DOHH2 (cell line): ENCODE measurements around the gene FASN.

Source experiments
- EZH2phosphoT487 ChIP-seq: fragments of 200-600 bp; sonication (generic); IDR thresholded peaks from 2 replicates; pipeline ENCODE4 v1.6.1; 2017; ENCODE audit warnings: borderline replicate concordance, mild to moderate bottlenecking, antibody characterized with exemption, low read length, moderate library complexity, mixed read lengths
- TF ChIP-seq, protein P1 (sequence below): fragments of 200-600 bp; sonication (generic); IDR thresholded peaks from one replicate; pipeline ENCODE4 v1.5.1; 2014; ENCODE audit warnings: antibody characterized with exemption, mild to moderate bottlenecking, low read depth, low read length; ENCODE audit not compliant: poor library complexity, severe bottlenecking

GRCh38 chr17:82138511-82138992, 40.5 kb upstream of the FASN start:
- TF ChIP-seq, protein P1, sequence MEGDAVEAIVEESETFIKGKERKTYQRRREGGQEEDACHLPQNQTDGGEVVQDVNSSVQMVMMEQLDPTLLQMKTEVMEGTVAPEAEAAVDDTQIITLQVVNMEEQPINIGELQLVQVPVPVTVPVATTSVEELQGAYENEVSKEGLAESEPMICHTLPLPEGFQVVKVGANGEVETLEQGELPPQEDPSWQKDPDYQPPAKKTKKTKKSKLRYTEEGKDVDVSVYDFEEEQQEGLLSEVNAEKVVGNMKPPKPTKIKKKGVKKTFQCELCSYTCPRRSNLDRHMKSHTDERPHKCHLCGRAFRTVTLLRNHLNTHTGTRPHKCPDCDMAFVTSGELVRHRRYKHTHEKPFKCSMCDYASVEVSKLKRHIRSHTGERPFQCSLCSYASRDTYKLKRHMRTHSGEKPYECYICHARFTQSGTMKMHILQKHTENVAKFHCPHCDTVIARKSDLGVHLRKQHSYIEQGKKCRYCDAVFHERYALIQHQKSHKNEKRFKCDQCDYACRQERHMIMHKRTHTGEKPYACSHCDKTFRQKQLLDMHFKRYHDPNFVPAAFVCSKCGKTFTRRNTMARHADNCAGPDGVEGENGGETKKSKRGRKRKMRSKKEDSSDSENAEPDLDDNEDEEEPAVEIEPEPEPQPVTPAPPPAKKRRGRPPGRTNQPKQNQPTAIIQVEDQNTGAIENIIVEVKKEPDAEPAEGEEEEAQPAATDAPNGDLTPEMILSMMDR = no peak
- no peak for TF ChIP-seq EZH2phosphoT487
